NOMO-1 treated with dmso at 0.1 percent for 144 hours (cell line): ENCODE data around the gene CYFIP2.

ENCODE experiments used
- DNase-seq: peaks from one replicate; lab custom pipeline; 2025; ENCODE audit not compliant: unreplicated experiment; lab: John Stamatoyannopoulos, UW

The CYFIP2 gene

GRCh38 chr5:157312492-157312891, 46.6 kb downstream of the CYFIP2 start:
- no peak for DNase-seq

GRCh38 chr5:157322581-157322980, 56.7 kb downstream of the CYFIP2 start:
- DNase-seq = no peak

GRCh38 chr5:157323107-157323706, 57.3 kb downstream of the CYFIP2 start:
- DNase-seq = no peak

- DNase-seq = no peak
These were observed 58.3 kb downstream of the CYFIP2 start for GRCh38 chr5:157324237-157324636.

- no peak for DNase-seq
These were observed 60.6 kb downstream of the CYFIP2 start for GRCh38 chr5:157326440-157327005.

GRCh38 chr5:157327771-157328170, 61.8 kb downstream of the CYFIP2 start:
- no peak for DNase-seq

GRCh38 chr5:157328277-157328912, 62.5 kb downstream of the CYFIP2 start:
- DNase-seq = peak; percentile 64

GRCh38 chr5:157331807-157332206, 65.9 kb downstream of the CYFIP2 start:
- no peak for DNase-seq

- DNase-seq = no peak
These were observed 69.9 kb downstream of the CYFIP2 start for GRCh38 chr5:157335534-157336422.

GRCh38 chr5:157336423-157336744, 70.5 kb downstream of the CYFIP2 start:
- no peak for DNase-seq

- no peak for DNase-seq
These were observed 73.5 kb downstream of the CYFIP2 start for GRCh38 chr5:157339409-157339808.

- no peak for DNase-seq
These were observed 77.0 kb downstream of the CYFIP2 start for GRCh38 chr5:157342822-157343402.

GRCh38 chr5:157343842-157344790, 78.2 kb downstream of the CYFIP2 start:
- DNase-seq = no peak

GRCh38 chr5:157345067-157345466, 79.1 kb downstream of the CYFIP2 start:
- no peak for DNase-seq

GRCh38 chr5:157345485-157345884, 79.6 kb downstream of the CYFIP2 start:
- DNase-seq = no peak

- DNase-seq = no peak
These were observed 81.6 kb downstream of the CYFIP2 start for GRCh38 chr5:157347301-157348048.

- no peak for DNase-seq
These were observed 82.1 kb downstream of the CYFIP2 start for GRCh38 chr5:157348049-157348400.

- DNase-seq = no peak
These were observed 85.2 kb downstream of the CYFIP2 start for GRCh38 chr5:157350939-157351801.

GRCh38 chr5:157351802-157352092, 85.8 kb downstream of the CYFIP2 start:
- no peak for DNase-seq
